Measurements from ENCODE around the gene SNX27.
"Not testable (repeated sequence)": the region's sequence is repeated elsewhere in the genome, so short reads cannot be mapped to it uniquely, and the experiment has no call there.

The SNX27 gene

GRCh38 chr1:151641229-151641628 is 29.4 kb downstream of the SNX27 start:
- H3K27ac ChIP-seq = no peak overlapping the region
- no peak overlapping the region for H3K4me3 ChIP-seq
- no peaks in the 10 kb centered on the region for H3K9me3 ChIP-seq
- intact Hi-C loops (cut with DNase I; ENCODE audit: low total_unique reads) = no loop called here
- TF ChIP-seq, protein P1, sequence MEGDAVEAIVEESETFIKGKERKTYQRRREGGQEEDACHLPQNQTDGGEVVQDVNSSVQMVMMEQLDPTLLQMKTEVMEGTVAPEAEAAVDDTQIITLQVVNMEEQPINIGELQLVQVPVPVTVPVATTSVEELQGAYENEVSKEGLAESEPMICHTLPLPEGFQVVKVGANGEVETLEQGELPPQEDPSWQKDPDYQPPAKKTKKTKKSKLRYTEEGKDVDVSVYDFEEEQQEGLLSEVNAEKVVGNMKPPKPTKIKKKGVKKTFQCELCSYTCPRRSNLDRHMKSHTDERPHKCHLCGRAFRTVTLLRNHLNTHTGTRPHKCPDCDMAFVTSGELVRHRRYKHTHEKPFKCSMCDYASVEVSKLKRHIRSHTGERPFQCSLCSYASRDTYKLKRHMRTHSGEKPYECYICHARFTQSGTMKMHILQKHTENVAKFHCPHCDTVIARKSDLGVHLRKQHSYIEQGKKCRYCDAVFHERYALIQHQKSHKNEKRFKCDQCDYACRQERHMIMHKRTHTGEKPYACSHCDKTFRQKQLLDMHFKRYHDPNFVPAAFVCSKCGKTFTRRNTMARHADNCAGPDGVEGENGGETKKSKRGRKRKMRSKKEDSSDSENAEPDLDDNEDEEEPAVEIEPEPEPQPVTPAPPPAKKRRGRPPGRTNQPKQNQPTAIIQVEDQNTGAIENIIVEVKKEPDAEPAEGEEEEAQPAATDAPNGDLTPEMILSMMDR (IDR thresholded peaks at IDR 0.05) = no peak
- peaks cover 0 to 6% (median 0%) of the 10 kb centered on the region in 3 donors for H3K36me3 ChIP-seq
- H3K27me3 ChIP-seq = no peaks in the 10 kb centered on the region
- H3K4me1 ChIP-seq = peaks cover 0 to 30% (median 12%) of the 10 kb centered on the region in 4 donors
- no peak for DNase-seq

- H3K27me3 ChIP-seq; H3K36me3 ChIP-seq; H3K27ac ChIP-seq; DNase-seq; H3K9me3 ChIP-seq; H3K4me3 ChIP-seq; intact Hi-C loops (cut with DNase I; ENCODE audit: low total_unique reads): not testable (repeated sequence)
- peaks cover 0 to 17% (median 3%) of the 10 kb centered on the region in 4 donors for H3K4me1 ChIP-seq
These were observed 31.2 kb downstream of the SNX27 start for GRCh38 chr1:151643085-151643484.

DNA sequence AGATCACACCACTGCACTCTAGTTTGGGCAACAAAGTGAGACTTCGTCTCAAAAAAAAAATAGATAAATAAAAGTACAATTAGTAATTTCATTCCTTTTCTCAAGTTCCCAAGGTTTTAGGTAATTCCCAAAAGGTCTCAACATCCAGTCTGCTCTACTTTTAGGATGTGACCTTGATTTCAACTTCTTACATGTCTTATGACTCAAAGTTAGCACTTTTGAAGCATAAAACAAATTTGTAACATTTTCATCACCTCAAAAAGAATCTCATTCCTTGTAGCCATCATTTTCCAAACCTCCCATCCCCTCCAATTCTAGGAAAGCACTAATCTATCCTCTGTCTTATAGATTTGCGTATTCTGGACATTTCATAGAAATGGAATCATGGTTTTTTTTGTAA is 32.2 kb downstream of the SNX27 start:
- TF ChIP-seq, protein P1 (IDR thresholded peaks at IDR 0.05) = no peak
- no peaks in the 10 kb centered on the region for H3K9me3 ChIP-seq
- no peak overlapping the region for H3K4me3 ChIP-seq
- no peak overlapping the region for H3K27ac ChIP-seq
- intact Hi-C loops (cut with DNase I; ENCODE audit: low total_unique reads) = no loop called here
- peaks cover 0 to 8% (median 0%) of the 10 kb centered on the region in 4 donors for H3K4me1 ChIP-seq
- no peak for DNase-seq
- no peaks in the 10 kb centered on the region for H3K27me3 ChIP-seq
- H3K36me3 ChIP-seq = peaks cover 5 to 12% (median 9%) of the 10 kb centered on the region in 3 donors

DNA sequence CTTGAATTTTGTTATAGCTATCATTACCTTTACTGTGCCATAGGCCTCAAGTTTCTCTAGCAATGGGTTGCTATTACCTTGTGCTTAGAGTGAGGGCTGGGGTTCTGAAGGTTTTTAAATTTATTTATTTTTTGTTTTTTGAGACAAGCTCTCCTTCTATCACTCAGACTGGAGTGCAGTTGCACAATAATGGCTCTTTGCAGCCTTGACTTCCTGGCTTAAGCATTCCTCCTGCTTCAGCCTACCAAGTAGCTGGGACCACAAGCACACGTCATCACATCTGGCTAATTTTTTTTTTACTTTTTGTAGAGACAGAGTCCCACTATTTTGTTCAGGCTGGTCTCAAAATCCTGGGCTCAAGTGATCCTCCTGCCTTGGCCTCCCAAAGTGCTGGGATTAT is 41.5 kb downstream of the SNX27 start:
- DNase-seq = no peak
- TF ChIP-seq, protein P1 (IDR thresholded peaks at IDR 0.05) = no peak
- Histone ChIP-seq H3K27me3 (no peaks in the 10 kb centered on the region), H3K4me1 (no peaks in the 10 kb centered on the region), H3K9me3 (no peaks in the 10 kb centered on the region), H3K36me3 (peaks cover 6 to 19% (median 8%) of the 10 kb centered on the region in 3 donors), H3K27ac (no peak overlapping the region), H3K4me3 (no peak overlapping the region)
- intact Hi-C loops (cut with DNase I; ENCODE audit: low total_unique reads) = no loop called here

DNA sequence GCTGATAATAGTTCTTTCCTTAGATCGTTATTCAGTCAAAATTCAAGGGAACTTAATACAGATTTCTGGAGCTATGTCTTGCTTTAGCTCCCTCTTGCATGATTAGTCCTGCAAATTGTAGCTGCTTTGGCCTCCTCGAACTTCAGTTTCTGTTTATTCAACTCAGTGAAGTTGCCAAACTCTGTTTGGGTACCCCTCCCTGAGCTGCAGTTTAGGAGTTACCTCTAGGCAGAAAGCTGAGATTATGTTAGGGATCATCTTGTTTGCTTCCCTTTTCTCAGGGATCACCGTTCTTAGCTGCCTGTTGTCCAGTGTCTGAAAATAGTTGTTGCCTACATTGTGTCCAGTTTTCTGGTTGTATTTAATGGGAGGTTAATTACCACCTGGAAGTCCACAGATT is 43.5 kb downstream of the SNX27 start:
- intact Hi-C loops (cut with DNase I; ENCODE audit: low total_unique reads) = no loop called here

DNA sequence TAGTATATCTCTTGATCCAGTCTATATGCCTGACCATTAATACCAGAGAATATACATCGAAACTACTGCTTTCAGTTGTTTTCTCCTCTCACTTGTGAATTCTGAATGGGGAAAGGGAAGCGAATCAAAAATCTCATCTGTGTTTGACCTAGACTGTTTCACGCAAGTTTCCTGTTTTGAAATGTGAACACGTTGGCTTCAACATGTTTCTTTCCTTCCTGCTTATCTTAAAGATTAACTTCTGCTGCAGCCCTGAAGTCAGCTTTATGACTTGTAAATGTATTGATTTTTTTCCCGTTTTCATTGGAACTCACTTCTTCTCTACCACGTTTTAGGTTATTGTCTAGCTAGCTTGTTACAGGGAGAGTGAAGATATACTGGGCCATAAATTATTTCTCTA is 49.9 kb downstream of the SNX27 start:
- no peak for DNase-seq
- Histone ChIP-seq H3K36me3 (peaks cover 38 to 60% (median 46%) of the 10 kb centered on the region in 3 donors), H3K4me3 (no peak overlapping the region), H3K9me3 (no peaks in the 10 kb centered on the region), H3K27ac (no peak overlapping the region), H3K4me1 (no peaks in the 10 kb centered on the region), H3K27me3 (no peaks in the 10 kb centered on the region)
- intact Hi-C loops (cut with DNase I; ENCODE audit: low total_unique reads) = no loop called here
- TF ChIP-seq, protein P1 (IDR thresholded peaks at IDR 0.05) = no peak

More for the DNA sequence above, 43.5 kb downstream of the SNX27 start:
- TF ChIP-seq, protein P1 (IDR thresholded peaks at IDR 0.05) = no peak
- Histone ChIP-seq H3K4me1 (no peaks in the 10 kb centered on the region), H3K4me3 (no peak overlapping the region), H3K27ac (no peak overlapping the region), H3K9me3 (no peaks in the 10 kb centered on the region), H3K36me3 (peaks cover 13 to 30% (median 20%) of the 10 kb centered on the region in 3 donors), H3K27me3 (no peaks in the 10 kb centered on the region)
- DNase-seq = no peak
